Pancreas (tissue), 10 donors: ENCODE results near the gene TGFB1. TPM values are rescaled to one million over a fixed set of nuclear protein-coding genes. Genes with fewer than 3 reads are reported as not detected.

Experiments used
- ATAC-seq, 4 donors: fragments of 200-7000 bp; cut with Tn5 transposase; one replicate each; pipeline versions ENCODE4 v1.8.0 to v1.9.1; 2020; ENCODE audit warnings: mild to moderate bottlenecking in 4 of 4, moderate library complexity in 4 of 4
- DNase-seq, 6 donors: peaks; one replicate each; pipeline ENCODE4 v3.0.0-alpha.2; 2020
- FAIRE-seq: peaks from 2 replicates; lab custom pipeline; 2012; peaks lifted over from hg19 to GRCh38; lab: Jason Lieb, UNC
- H3K27ac ChIP-seq, 4 donors: fragments of 200-600 bp; sonication (generic); 1 replicate in 3 of 4; 2 replicates in 1 of 4; pipeline versions ENCODE4 v1.5.0 to v1.8.0; 2020
- H3K27me3 ChIP-seq, 4 donors: fragments of 200-600 bp; one replicate each; pipeline ENCODE4 v1.8.0; 2021
- H3K36me3 ChIP-seq, 3 donors: fragments of 200-600 bp; sonication (generic) in 1 of 3; one replicate each; pipeline versions ENCODE4 v1.5.0 to v1.8.0; 2020 to 2021
- H3K4me1 ChIP-seq, 3 donors: fragments of 200-600 bp; one replicate each; pipeline ENCODE4 v1.8.0; 2021
- H3K4me3 ChIP-seq, 4 donors: fragments of 200-600 bp; sonication (generic) in 2 of 4; one replicate each; pipeline versions ENCODE4 v1.5.0 to v1.8.0; 2020 to 2021
- H3K9me3 ChIP-seq, 4 donors: fragments of 200-600 bp; one replicate each; pipeline ENCODE4 v1.8.0; 2021
- WGBS, 2 donors: extraction: QIAGEN DNeasy Blood & Tissue Kit; methylation state at CpG; one replicate each; pipeline ENCODE4 v1.1.7; 2013; 5-methylcytosine and 5-hydroxymethylcytosine counted together
- intact Hi-C, 3 donors: fragments of 100-400 bp; cut with DNase I; formaldehyde crosslinking; loops; one replicate each; pipeline versions ENCODE4 v1.11.1 to v1.14.2; 2022
- polyA plus RNA-seq, 2 donors: library from polyadenylated mRNA; stranded (reverse); fragments of 200-250 nt; gene quantifications; one replicate each; pipeline ENCODE4 v1.2.3, GENCODE V29; 2013
- total RNA-seq, 6 donors: library from RNA; stranded (reverse); fragmentation: NEBNext Ultra II Directional in 4 of 6; extraction: Animal tissue kit (Norgen Biotek cat#: 25700) in 4 of 6; gene quantifications; one replicate each; pipeline versions ENCODE4 v1.2.1 to v1.2.4, GENCODE V29; 2021 to 2023
- TF ChIP-seq, protein P1 (sequence below), 4 donors: fragments of 200-600 bp; sonication (generic) in 3 of 4; IDR thresholded peaks; one replicate each; pipeline versions ENCODE4 v1.5.0 to v1.8.0; 2021; ENCODE audit warnings: antibody characterized with exemption in 4 of 4
- donor health status: healthy with polysubstance abuse.
- donor health status: DM: no; HTN: no; CAD: no; lungs with moderate emphysema.
- donor health status: DM: no; HTN: no; CAD: no.
- donor health status: control.
- donor health status: control.
- donor health status: Bipolar disorder and iron deficiency.
- donor health status: DM: yes; HTN: yes; CAD: no.
- donor health status: DM: no; HTN: no; CAD: no.
- donor health status: DM: no; HTN: no; CAD: no.
- donor health status: DM: yes; HTN: yes; CAD: no.

Gene TGFB1
- total and polyA plus RNA-seq, 8 donors, result 3.3 to 32.3 (median 6.1) TPM

DNA sequence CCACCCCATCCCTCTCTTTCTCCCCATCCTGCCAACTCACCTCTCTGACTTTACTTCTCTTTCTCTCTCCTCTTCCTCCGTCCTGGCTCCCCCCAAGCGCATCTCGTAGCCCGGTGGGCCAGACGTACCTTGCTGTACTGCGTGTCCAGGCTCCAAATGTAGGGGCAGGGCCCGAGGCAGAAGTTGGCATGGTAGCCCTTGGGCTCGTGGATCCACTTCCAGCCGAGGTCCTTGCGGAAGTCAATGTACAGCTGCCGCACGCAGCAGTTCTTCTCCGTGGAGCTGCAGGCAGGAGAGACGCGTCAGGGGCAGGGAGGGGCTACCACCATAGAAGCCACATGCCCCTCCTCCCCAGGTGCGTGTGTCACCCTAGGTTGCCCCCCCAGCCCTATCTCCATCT lies 21.7 kb downstream of the TGFB1 start:
- ATAC-seq, result no peak
- Histone ChIP-seq H3K4me1 (peaks cover 0 to 4% (median 0%) of the 10 kb centered on the region in 3 donors), H3K27ac (no peak overlapping the region), H3K36me3 (no peaks in the 10 kb centered on the region), H3K4me3 (no peak overlapping the region), H3K9me3 (no peaks in the 10 kb centered on the region), H3K27me3 (no peaks in the 10 kb centered on the region)
- intact Hi-C loops, result loop anchor here in 1 of 3 donors (10.0 kb wide), 1 partner anchor 113 kb away; the partner anchor contains the start of gene ERICH4
- no peak for DNase-seq
- FAIRE-seq, result no peak
- WGBS, 2 donors, result 79 to 86% methylated on average over 16 of the region's 16 CpGs
- TF ChIP-seq, protein P1, sequence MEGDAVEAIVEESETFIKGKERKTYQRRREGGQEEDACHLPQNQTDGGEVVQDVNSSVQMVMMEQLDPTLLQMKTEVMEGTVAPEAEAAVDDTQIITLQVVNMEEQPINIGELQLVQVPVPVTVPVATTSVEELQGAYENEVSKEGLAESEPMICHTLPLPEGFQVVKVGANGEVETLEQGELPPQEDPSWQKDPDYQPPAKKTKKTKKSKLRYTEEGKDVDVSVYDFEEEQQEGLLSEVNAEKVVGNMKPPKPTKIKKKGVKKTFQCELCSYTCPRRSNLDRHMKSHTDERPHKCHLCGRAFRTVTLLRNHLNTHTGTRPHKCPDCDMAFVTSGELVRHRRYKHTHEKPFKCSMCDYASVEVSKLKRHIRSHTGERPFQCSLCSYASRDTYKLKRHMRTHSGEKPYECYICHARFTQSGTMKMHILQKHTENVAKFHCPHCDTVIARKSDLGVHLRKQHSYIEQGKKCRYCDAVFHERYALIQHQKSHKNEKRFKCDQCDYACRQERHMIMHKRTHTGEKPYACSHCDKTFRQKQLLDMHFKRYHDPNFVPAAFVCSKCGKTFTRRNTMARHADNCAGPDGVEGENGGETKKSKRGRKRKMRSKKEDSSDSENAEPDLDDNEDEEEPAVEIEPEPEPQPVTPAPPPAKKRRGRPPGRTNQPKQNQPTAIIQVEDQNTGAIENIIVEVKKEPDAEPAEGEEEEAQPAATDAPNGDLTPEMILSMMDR (IDR thresholded peaks at IDR 0.05), result no peak

DNA sequence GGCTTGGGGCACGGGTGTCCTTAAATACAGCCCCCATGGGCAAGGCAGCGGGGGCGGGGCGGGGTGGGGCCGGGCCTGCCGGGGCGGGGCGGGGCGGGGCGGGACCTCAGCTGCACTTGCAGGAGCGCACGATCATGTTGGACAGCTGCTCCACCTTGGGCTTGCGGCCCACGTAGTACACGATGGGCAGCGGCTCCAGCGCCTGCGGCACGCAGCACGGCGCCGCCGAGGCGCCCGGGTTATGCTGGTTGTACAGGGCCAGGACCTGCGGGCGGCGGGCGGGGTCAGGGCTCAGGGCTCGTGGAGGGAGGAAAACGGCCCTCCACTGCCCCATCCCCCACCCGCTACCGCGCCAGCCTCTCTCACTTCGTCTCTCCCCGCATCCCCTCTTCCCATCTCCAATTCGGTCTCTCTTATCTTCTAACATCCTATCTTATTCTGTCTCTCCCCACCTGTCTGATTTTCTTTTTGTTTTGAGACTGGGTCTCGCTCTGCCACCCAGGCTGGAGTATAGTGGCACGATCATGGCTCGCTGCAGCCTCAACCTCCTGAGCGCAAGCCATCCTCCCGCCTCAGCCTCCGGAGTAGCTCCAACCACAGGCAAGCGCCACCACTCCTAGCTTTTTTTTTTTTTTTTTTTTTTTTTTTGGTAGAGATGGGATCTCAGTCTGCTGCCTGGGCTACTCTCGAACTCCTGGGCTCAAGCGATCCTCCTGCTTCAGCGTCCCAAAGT lies 22.6 kb downstream of the TGFB1 start:
- Histone ChIP-seq H3K27ac (no peak overlapping the region), H3K27me3 (no peaks in the 10 kb centered on the region), H3K4me3 (no peak overlapping the region), H3K36me3 (no peaks in the 10 kb centered on the region), H3K9me3 (no peaks in the 10 kb centered on the region), H3K4me1 (peaks cover 0 to 13% (median 0%) of the 10 kb centered on the region in 3 donors)
- TF ChIP-seq, protein P1 (IDR thresholded peaks at IDR 0.05), result no peak
- WGBS, 2 donors, result 63 to 65% methylated on average over 36 to 47 of the region's 47 CpGs
- ATAC-seq (no peak), DNase-seq (no peak), FAIRE-seq (no peak)
- intact Hi-C loops, result loop anchor here in 1 of 3 donors (10.0 kb wide), 1 partner anchor 114 kb away; the partner anchor contains the start of gene ERICH4

DNA sequence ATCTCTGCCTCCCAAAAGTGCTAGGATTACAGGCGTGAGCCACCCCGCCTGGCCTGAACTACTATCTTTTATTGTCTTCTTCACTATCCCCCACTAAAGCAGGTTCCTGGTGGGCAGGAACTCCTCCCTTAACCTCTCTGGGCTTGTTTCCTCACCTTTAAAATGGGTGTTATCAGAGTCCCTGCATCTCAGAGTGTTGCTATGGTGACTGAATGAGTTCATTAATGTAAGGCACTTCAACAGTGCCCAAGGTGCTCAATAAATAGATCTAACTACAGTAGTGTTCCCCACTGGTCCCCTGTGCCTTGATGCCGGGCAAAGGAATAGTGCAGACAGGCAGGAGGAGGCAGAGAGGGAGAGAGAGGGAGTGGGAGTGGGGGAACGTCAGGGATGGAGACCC lies 23.2 kb downstream of the TGFB1 start:
- 80 to 82% methylated on average over 4 of the region's 4 CpGs for WGBS, 2 donors
- DNase-seq, result no peak
- Histone ChIP-seq H3K9me3 (no peaks in the 10 kb centered on the region), H3K27ac (no peak overlapping the region), H3K4me3 (no peak overlapping the region), H3K36me3 (no peaks in the 10 kb centered on the region), H3K4me1 (peaks cover 0 to 18% (median 0%) of the 10 kb centered on the region in 3 donors), H3K27me3 (no peaks in the 10 kb centered on the region)
- TF ChIP-seq, protein P1 (IDR thresholded peaks at IDR 0.05), result no peak
- intact Hi-C loops, result loop anchor here in 1 of 3 donors (10.0 kb wide), 1 partner anchor 114 kb away; the partner anchor contains the start of gene ERICH4
- FAIRE-seq, result no peak
- ATAC-seq, result no peak

DNA sequence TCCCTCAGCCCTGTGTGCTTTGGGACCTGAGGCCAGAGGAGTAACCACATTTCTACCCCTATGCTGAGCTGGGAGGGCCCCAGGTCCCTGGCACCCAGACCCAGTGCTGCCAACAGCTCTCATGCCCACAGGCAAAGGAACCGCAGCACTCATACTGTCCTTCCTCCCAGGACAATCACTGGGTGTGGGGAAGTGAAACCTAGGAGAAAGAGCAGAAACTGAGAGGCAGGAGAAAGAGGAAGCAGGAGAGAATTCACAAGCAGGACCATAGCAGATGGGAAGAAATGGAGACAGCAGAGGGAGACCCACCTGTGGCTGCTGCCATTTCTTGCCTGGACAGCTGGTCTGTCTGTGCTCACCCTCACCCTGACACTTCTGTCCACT lies 24.9 kb downstream of the TGFB1 start:
- H3K4me3 ChIP-seq, result no peak overlapping the region
- ATAC-seq (peak in 1 of 4 donors; percentile 2), FAIRE-seq (no peak)

More for the DNA sequence above, 24.9 kb downstream of the TGFB1 start:
- intact Hi-C loops, result no loop called here
- Histone ChIP-seq H3K4me1 (peaks cover 0 to 23% (median 0%) of the 10 kb centered on the region in 3 donors), H3K27me3 (no peaks in the 10 kb centered on the region), H3K27ac (peak overlapping the region in 2 of 4 donors; percentile 76), H3K36me3 (no peaks in the 10 kb centered on the region), H3K9me3 (no peaks in the 10 kb centered on the region)
- TF ChIP-seq, protein P1 (IDR thresholded peaks at IDR 0.05), result no peak
- WGBS, 2 donors, result 77 to 83% methylated on average over 1 of the region's 1 CpG
- no peak for DNase-seq
